Osteoblast (primary cell): ENCODE data around the gene SLAIN2. TPM values are rescaled to one million over a fixed set of nuclear protein-coding genes. Genes with fewer than 3 reads are reported as not detected.

Experiments
- DNase-seq: peaks from one replicate; pipeline ENCODE4 v3.0.0; 2011; ENCODE audit warnings: low spot score, mixed read lengths; ENCODE audit not compliant: insufficient read length; ENCODE audit errors: missing footprints
- H2AFZ ChIP-seq: 2 replicates; pipeline ENCODE4 v1.6.0; 2011; ENCODE audit warnings: mild to moderate bottlenecking, low read length
- H3K27ac ChIP-seq: 2 replicates; pipeline ENCODE4 v1.5.1; 2011; ENCODE audit warnings: mild to moderate bottlenecking, low read depth, low read length, moderate library complexity
- H3K27me3 ChIP-seq: 2 replicates; pipeline ENCODE4 v1.6.0; 2012; ENCODE audit warnings: mild to moderate bottlenecking, control low read depth, inconsistent platforms, low read length, moderate library complexity; ENCODE audit not compliant: insufficient read depth
- H3K36me3 ChIP-seq: 2 replicates; pipeline ENCODE4 v1.5.1; 2011; ENCODE audit warnings: mild to moderate bottlenecking, low read length, control low read depth, moderate library complexity; ENCODE audit not compliant: insufficient read depth
- H3K4me1 ChIP-seq: 2 replicates; pipeline ENCODE4 v1.5.1; 2011; ENCODE audit warnings: mild to moderate bottlenecking, low read length, control low read depth, moderate library complexity; ENCODE audit not compliant: insufficient read depth
- H3K4me2 ChIP-seq: 2 replicates; pipeline ENCODE4 v1.6.0; 2011; ENCODE audit warnings: mild to moderate bottlenecking, low read length; ENCODE audit not compliant: insufficient read depth
- H3K4me3 ChIP-seq: fragments of 200-600 bp; sonication (generic); 3 replicates; pipeline ENCODE4 v1.5.1; 2012; ENCODE audit warnings: mild to moderate bottlenecking, low read length, inconsistent platforms; ENCODE audit not compliant: insufficient read depth
- H3K79me2 ChIP-seq: 2 replicates; pipeline ENCODE4 v1.6.0; 2012; ENCODE audit warnings: mild to moderate bottlenecking, low read length, control low read depth, inconsistent platforms; ENCODE audit not compliant: insufficient read depth
- H3K9me3 ChIP-seq: 2 replicates; pipeline ENCODE4 v1.5.1; 2011; ENCODE audit warnings: low read depth, low read length, control low read depth
- H4K20me1 ChIP-seq: 2 replicates; pipeline ENCODE4 v1.6.0; 2012; ENCODE audit warnings: mild to moderate bottlenecking, low read length, control low read depth; ENCODE audit not compliant: insufficient read depth
- total RNA-seq: library from RNA; depleted of rRNA; stranded (reverse); fragments of >200 nt; gene quantifications from 2 replicates; pipeline ENCODE4 v1.2.3, GENCODE V29; 2012
- TF ChIP-seq, protein P1 (sequence below): IDR thresholded peaks from 2 replicates; pipeline ENCODE4 v1.5.1; 2011; ENCODE audit warnings: mild to moderate bottlenecking, low read depth, low read length, moderate library complexity; ENCODE audit errors: extremely low read depth

SLAIN2 gene
- total RNA-seq, 1 donor, result 64.1 TPM

GRCh38 chr4:48346594-48346993 lies 5.3 kb downstream of the SLAIN2 start:
- H3K79me2 ChIP-seq, result peaks cover 100% of the 10 kb centered on the region
- H3K4me1 ChIP-seq, result peaks cover 36% of the 10 kb centered on the region
- no peak overlapping the region for H3K4me3 ChIP-seq
- H4K20me1 ChIP-seq, result peaks cover 61% of the 10 kb centered on the region
- no peak for DNase-seq
- TF ChIP-seq, protein P1, sequence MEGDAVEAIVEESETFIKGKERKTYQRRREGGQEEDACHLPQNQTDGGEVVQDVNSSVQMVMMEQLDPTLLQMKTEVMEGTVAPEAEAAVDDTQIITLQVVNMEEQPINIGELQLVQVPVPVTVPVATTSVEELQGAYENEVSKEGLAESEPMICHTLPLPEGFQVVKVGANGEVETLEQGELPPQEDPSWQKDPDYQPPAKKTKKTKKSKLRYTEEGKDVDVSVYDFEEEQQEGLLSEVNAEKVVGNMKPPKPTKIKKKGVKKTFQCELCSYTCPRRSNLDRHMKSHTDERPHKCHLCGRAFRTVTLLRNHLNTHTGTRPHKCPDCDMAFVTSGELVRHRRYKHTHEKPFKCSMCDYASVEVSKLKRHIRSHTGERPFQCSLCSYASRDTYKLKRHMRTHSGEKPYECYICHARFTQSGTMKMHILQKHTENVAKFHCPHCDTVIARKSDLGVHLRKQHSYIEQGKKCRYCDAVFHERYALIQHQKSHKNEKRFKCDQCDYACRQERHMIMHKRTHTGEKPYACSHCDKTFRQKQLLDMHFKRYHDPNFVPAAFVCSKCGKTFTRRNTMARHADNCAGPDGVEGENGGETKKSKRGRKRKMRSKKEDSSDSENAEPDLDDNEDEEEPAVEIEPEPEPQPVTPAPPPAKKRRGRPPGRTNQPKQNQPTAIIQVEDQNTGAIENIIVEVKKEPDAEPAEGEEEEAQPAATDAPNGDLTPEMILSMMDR, result no peak
- peak overlapping the region; percentile 20 for H3K4me2 ChIP-seq
- no peaks in the 10 kb centered on the region for H3K27me3 ChIP-seq
- H3K27ac ChIP-seq, result no peak overlapping the region
- H3K36me3 ChIP-seq, result no peaks in the 10 kb centered on the region
- no peaks in the 10 kb centered on the region for H3K9me3 ChIP-seq
- H2AFZ ChIP-seq, result no peak overlapping the region

DNA sequence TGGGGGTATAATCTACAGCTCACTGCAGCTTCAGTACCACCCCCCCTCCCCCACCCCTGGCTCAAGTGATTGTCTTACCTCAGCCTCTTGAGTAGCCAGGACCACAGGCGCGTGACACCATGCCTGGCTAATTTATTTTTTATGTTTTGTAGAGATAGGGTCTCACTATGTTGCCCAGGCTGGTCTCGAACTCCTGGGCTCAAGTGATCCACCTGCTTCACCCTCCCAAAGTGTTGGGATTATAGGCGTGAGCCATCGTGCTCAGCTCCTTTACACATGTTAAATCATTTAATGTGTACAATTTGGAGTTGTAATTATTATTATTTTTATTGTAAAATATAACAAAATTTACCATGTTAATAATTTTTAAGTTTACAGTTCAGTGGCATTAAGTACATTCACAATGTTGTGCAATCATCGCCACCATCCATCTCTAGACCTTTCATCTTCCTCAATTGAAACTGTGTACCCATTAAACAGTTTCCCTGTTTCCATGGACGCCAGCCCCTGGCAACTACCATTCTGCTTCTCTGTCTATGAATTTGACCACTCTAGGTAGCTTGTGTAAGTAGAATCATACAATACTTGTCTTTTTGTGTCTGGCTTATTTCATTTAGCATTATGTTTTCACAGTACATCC lies 6.1 kb downstream of the SLAIN2 start:
- TF ChIP-seq, protein P1, result no peak
- Histone ChIP-seq H3K4me2 (no peak overlapping the region), H3K4me3 (no peak overlapping the region), H4K20me1 (peaks cover 60% of the 10 kb centered on the region), H3K79me2 (peaks cover 100% of the 10 kb centered on the region), H3K4me1 (peaks cover 36% of the 10 kb centered on the region), H3K9me3 (no peaks in the 10 kb centered on the region), H3K27me3 (no peaks in the 10 kb centered on the region), H3K27ac (no peak overlapping the region), H2AFZ (no peak overlapping the region), H3K36me3 (no peaks in the 10 kb centered on the region)
- DNase-seq, result no peak

DNA sequence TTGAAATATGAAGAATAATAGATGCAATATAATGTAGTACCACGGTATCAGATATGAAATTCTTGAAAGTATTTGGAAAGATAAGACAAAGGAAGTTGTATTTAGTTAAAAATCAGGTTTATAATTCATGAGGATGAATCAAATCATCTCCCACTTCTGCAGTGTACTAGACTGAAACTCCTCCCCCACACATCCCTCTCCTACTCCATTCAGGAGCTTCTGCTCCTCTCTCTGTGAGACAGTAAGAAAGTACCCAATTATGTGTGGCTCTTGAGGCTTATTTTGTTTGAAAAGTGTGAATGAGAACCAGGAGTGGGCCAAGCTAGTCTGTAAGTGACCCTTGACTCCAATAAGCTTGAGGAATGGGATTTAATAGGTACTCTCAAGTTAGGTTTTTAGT lies 9.5 kb downstream of the SLAIN2 start:
- Histone ChIP-seq H3K4me3 (no peak overlapping the region), H3K27ac (no peak overlapping the region), H3K36me3 (no peaks in the 10 kb centered on the region), H3K27me3 (no peaks in the 10 kb centered on the region), H3K4me2 (no peak overlapping the region), H3K9me3 (no peaks in the 10 kb centered on the region), H2AFZ (no peak overlapping the region), H3K4me1 (peaks cover 14% of the 10 kb centered on the region), H4K20me1 (peaks cover 32% of the 10 kb centered on the region), H3K79me2 (peaks cover 98% of the 10 kb centered on the region)
- TF ChIP-seq, protein P1, result no peak
- no peak for DNase-seq

DNA sequence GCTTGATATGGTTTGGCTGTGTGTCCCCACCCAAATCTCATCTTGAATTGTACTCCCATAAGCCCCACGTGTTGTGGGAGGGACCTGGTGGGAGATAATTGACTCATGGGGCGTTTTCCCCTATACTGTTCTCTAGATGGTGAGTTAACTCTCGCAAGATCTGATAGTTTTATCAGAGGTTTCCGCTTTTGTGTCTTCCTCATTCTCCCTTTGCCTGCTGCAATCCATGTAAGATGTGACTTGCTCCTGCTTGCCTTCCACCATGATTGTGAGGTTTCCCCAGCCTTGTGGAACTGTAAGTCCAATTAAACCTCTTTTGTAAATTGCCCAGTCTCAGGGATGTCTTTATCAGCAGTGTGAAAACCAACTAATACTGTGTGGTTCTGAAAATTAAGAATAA lies 11.5 kb downstream of the SLAIN2 start:
- H3K27ac ChIP-seq, result no peak overlapping the region
- DNase-seq, result no peak
- peaks cover 8% of the 10 kb centered on the region for H3K4me1 ChIP-seq
- H4K20me1 ChIP-seq, result peaks cover 18% of the 10 kb centered on the region
- TF ChIP-seq, protein P1, result no peak
- H3K9me3 ChIP-seq, result no peaks in the 10 kb centered on the region
- H3K4me3 ChIP-seq, result no peak overlapping the region
- H2AFZ ChIP-seq, result no peak overlapping the region
- H3K4me2 ChIP-seq, result no peak overlapping the region
- no peaks in the 10 kb centered on the region for H3K27me3 ChIP-seq
- no peaks in the 10 kb centered on the region for H3K36me3 ChIP-seq
- H3K79me2 ChIP-seq, result peaks cover 97% of the 10 kb centered on the region
